IPS DF 6.9 (cell line): ENCODE measurements around the gene LARGE1.

Experiments
- DNase-seq: peaks from one replicate; pipeline ENCODE4 v3.0.0-alpha.2; 2013; ENCODE audit warnings: low read depth, low spot score
- H3K27ac ChIP-seq: one replicate; pipeline ENCODE4 v1.5.1; 2013; ENCODE audit warnings: low read length, control low read depth
- H3K27me3 ChIP-seq: 2 replicates; pipeline ENCODE4 v1.6.1; 2013; ENCODE audit warnings: mild to moderate bottlenecking, low read length; ENCODE audit not compliant: control insufficient read depth, insufficient read depth
- H3K36me3 ChIP-seq: 2 replicates; pipeline ENCODE4 v1.6.1; 2013; ENCODE audit warnings: low read length; ENCODE audit not compliant: control insufficient read depth, insufficient read depth
- H3K4me1 ChIP-seq: 2 replicates; pipeline ENCODE4 v1.6.1; 2013; ENCODE audit warnings: low read length; ENCODE audit not compliant: control insufficient read depth, insufficient read depth
- H3K4me3 ChIP-seq: 2 replicates; pipeline ENCODE4 v1.5.1; 2013; ENCODE audit warnings: mild to moderate bottlenecking, low read length
- H3K9me3 ChIP-seq: 2 replicates; pipeline ENCODE4 v1.6.1; 2013; ENCODE audit warnings: low read length, inconsistent platforms; ENCODE audit not compliant: control insufficient read depth, insufficient read depth
- WGBS: extraction: QIAGEN DNeasy Blood & Tissue Kit; methylation state at CpG from one replicate; pipeline ENCODE4 v1.1.7; 2013; ENCODE audit warnings: mixed read lengths, missing lambda C conversion rate; ENCODE audit not compliant: insufficient read length, insufficient coverage; 5-methylcytosine and 5-hydroxymethylcytosine counted together

Gene LARGE1

DNA sequence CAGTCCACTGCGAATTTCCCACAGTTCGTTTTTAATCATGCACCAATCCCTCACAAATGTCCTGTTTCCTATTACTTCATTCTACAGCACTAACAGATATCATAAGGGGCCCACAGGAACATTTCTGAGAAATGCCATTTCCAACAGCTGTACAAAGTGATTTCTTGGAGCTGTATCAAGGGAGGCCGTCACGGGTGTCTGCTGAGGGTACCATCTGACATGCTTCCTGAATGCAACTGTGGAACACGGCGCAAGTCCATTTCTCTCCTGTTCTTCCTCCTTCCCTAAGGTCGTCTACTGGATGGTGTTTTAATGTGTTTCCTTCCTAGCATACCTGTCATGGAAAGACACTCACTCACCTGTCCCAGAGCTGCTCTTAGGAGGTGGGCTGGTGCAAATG is 320.7 kb downstream of the LARGE1 start:
- Histone ChIP-seq H3K9me3 (no peaks in the 10 kb centered on the region), H3K4me3 (no peak overlapping the region), H3K4me1 (no peaks in the 10 kb centered on the region), H3K27me3 (no peaks in the 10 kb centered on the region), H3K36me3 (no peaks in the 10 kb centered on the region), H3K27ac (no peak overlapping the region)
- DNase-seq = no peak
- WGBS = no CpG with 5 or more reads among the region's 7 CpGs

- Histone ChIP-seq H3K27ac (no peak overlapping the region), H3K4me1 (no peaks in the 10 kb centered on the region), H3K36me3 (no peaks in the 10 kb centered on the region), H3K9me3 (no peaks in the 10 kb centered on the region), H3K4me3 (no peak overlapping the region), H3K27me3 (no peaks in the 10 kb centered on the region)
- no CpG with 5 or more reads among the region's 1 CpG for WGBS
- DNase-seq = no peak
Observed at GRCh38 chr22:33598821-33599220, 321.5 kb downstream of the LARGE1 start.

DNA sequence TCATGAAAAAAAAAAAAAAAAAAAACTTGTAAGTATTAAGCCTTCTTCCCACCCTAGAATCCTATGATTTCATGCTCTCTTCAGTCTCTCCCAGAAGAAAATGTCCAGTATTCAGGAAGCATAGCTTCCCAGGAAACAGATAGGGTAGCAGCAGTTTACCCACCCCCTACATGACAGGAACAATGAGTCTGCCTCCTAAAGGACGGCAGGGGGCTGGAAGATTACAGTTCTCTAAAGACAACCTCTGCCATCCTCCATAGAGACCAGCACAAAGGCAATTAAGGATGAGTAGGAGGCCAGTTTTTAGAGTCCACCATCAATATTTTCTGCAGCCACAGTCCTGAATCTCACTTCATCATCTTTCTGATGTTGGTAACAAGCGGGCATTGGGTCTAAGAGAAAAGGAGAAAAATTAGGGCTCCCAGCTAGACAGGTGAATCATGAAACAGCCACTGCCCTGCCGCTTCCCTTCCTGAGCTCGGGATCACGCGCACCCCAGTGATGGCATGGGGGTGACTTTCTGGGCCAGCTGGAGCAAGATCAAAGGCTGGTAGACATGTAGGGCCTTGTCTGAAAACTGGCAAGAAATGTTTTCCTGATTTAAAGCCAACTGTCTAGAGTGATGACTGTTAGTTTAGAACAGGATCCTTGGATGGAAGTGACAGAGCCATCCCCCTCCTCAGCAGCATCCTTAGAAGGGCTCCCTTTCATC is 322.8 kb downstream of the LARGE1 start:
- WGBS = no CpG with 5 or more reads among the region's 6 CpGs
- no peaks in the 10 kb centered on the region for H3K4me1 ChIP-seq

DNA sequence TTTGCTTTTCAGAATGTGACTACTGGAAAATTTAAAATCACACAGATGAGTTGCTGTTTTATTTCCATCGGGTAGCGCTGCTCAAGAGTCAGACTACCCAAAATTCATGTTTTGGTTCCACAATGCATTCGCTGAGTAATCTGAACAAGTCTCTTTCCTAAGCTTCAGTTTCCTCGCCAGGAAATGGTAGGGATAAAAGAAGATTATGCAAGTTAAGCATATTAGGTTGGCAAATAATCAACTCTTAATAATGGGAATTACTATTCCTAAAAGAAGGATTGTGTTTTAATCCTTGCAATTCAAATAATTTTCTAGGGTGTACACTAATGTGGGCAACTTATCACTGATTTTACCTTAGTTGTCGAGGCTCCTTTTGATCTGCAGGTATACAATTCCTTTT is 326.5 kb downstream of the LARGE1 start:
- no peak for DNase-seq
- WGBS = no CpG with 5 or more reads among the region's 5 CpGs
- no peak overlapping the region for H3K4me3 ChIP-seq
- H3K9me3 ChIP-seq = no peaks in the 10 kb centered on the region
- no peaks in the 10 kb centered on the region for H3K4me1 ChIP-seq
- H3K36me3 ChIP-seq = no peaks in the 10 kb centered on the region
- H3K27ac ChIP-seq = no peak overlapping the region
- no peaks in the 10 kb centered on the region for H3K27me3 ChIP-seq

More for the DNA sequence above, 322.8 kb downstream of the LARGE1 start:
- Histone ChIP-seq H3K36me3 (no peaks in the 10 kb centered on the region), H3K9me3 (no peaks in the 10 kb centered on the region), H3K27me3 (no peaks in the 10 kb centered on the region), H3K4me3 (no peak overlapping the region), H3K27ac (no peak overlapping the region)
- no peak for DNase-seq

DNA sequence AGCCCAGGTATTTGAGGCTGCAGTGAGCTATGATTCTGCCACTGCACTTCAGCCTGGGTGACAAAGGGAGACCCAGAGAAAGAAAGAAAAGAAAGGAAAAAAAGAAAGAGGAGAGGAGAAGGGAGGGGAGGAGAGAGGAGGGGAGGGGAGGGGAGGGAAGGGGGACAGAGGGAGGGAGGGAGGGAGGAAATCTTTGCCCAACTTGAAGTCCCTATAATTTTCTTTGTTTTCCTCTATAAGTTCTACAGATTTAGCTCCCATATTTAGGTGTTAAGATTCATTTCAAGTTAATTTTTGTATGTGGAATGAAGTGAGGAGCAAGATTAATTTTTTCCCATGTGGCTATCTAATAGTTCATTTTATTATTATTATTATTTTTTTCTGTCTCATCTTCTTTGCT is 328.3 kb downstream of the LARGE1 start:
- H3K9me3 ChIP-seq = no peaks in the 10 kb centered on the region
- no peaks in the 10 kb centered on the region for H3K36me3 ChIP-seq
- H3K4me3 ChIP-seq = no peak overlapping the region
- H3K27me3 ChIP-seq = no peaks in the 10 kb centered on the region
- H3K27ac ChIP-seq = no peak overlapping the region
- DNase-seq = no peak
- H3K4me1 ChIP-seq = no peaks in the 10 kb centered on the region

- Histone ChIP-seq H3K4me1 (no peaks in the 10 kb centered on the region), H3K27ac (no peak overlapping the region)
Observed at GRCh38 chr22:33589297-33589696, 331.0 kb downstream of the LARGE1 start.

GRCh38 chr22:33588860-33589259 is 331.4 kb downstream of the LARGE1 start:
- DNase-seq = no peak
- no peaks in the 10 kb centered on the region for H3K36me3 ChIP-seq
- no peak overlapping the region for H3K4me3 ChIP-seq
- H3K4me1 ChIP-seq = no peaks in the 10 kb centered on the region
- no peak overlapping the region for H3K27ac ChIP-seq
- H3K27me3 ChIP-seq = no peaks in the 10 kb centered on the region
- H3K9me3 ChIP-seq = no peaks in the 10 kb centered on the region
- WGBS = no CpG with 5 or more reads among the region's 2 CpGs

More at GRCh38 chr22:33589297-33589696, 331.0 kb downstream of the LARGE1 start:
- Histone ChIP-seq H3K4me3 (no peak overlapping the region), H3K36me3 (no peaks in the 10 kb centered on the region), H3K27me3 (no peaks in the 10 kb centered on the region), H3K9me3 (no peaks in the 10 kb centered on the region)
- no peak for DNase-seq

GRCh38 chr22:33584152-33584551 is 336.1 kb downstream of the LARGE1 start:
- Histone ChIP-seq H3K36me3 (no peaks in the 10 kb centered on the region), H3K9me3 (no peaks in the 10 kb centered on the region), H3K4me1 (no peaks in the 10 kb centered on the region), H3K27ac (no peak overlapping the region), H3K27me3 (no peaks in the 10 kb centered on the region), H3K4me3 (no peak overlapping the region)
- no peak for DNase-seq
- no CpG with 5 or more reads among the region's 5 CpGs for WGBS

GRCh38 chr22:33582822-33583400 is 337.4 kb downstream of the LARGE1 start:
- WGBS = no CpG with 5 or more reads among the region's 1 CpG
- H3K36me3 ChIP-seq = no peaks in the 10 kb centered on the region
- no peak for DNase-seq
- H3K4me1 ChIP-seq = no peaks in the 10 kb centered on the region
- no peaks in the 10 kb centered on the region for H3K9me3 ChIP-seq
- H3K27ac ChIP-seq = no peak overlapping the region
- no peak overlapping the region for H3K4me3 ChIP-seq
- H3K27me3 ChIP-seq = no peaks in the 10 kb centered on the region

GRCh38 chr22:33580310-33580709 is 340.0 kb downstream of the LARGE1 start:
- DNase-seq = no peak
- no peaks in the 10 kb centered on the region for H3K27me3 ChIP-seq
- no CpG with 5 or more reads among the region's 7 CpGs for WGBS
- no peaks in the 10 kb centered on the region for H3K36me3 ChIP-seq
- no peaks in the 10 kb centered on the region for H3K4me1 ChIP-seq
- no peak overlapping the region for H3K27ac ChIP-seq
- H3K4me3 ChIP-seq = no peak overlapping the region
- H3K9me3 ChIP-seq = no peaks in the 10 kb centered on the region

GRCh38 chr22:33579448-33580093 is 340.7 kb downstream of the LARGE1 start:
- H3K4me1 ChIP-seq = no peaks in the 10 kb centered on the region
- no CpG with 5 or more reads among the region's 8 CpGs for WGBS
- peak; percentile 60 for DNase-seq
- H3K4me3 ChIP-seq = no peak overlapping the region
- H3K9me3 ChIP-seq = no peaks in the 10 kb centered on the region
- no peaks in the 10 kb centered on the region for H3K27me3 ChIP-seq
- H3K36me3 ChIP-seq = no peaks in the 10 kb centered on the region
- H3K27ac ChIP-seq = no peak overlapping the region
